Nephron progenitor cell (in vitro differentiated cells): ENCODE data around the gene NUP54.
A peak's percentile ranks its signal among the peaks of the same experiment; 100 is the strongest.

Experiments used
- DNase-seq: peaks from one replicate; pipeline ENCODE4 v3.0.0; 2021
- H3K27ac Mint-ChIP-seq: 2 replicates; pipeline ENCODE4 v1.8.0; 2021; ENCODE audit warnings: mild to moderate bottlenecking, moderate library complexity, mixed read lengths
- H3K27me3 Mint-ChIP-seq: 2 replicates; pipeline ENCODE4 v1.8.0; 2021; ENCODE audit warnings: mild to moderate bottlenecking, low read depth, mixed read lengths; ENCODE audit not compliant: poor library complexity
- H3K36me3 Mint-ChIP-seq: 2 replicates; pipeline ENCODE4 v1.8.0; 2021; ENCODE audit warnings: low read depth, mixed read lengths
- H3K4me1 Mint-ChIP-seq: 2 replicates; pipeline ENCODE4 v1.8.0; 2021; ENCODE audit warnings: mixed read lengths
- H3K4me3 Mint-ChIP-seq: 2 replicates; pipeline ENCODE4 v1.8.0; 2021; ENCODE audit warnings: mild to moderate bottlenecking, moderate library complexity, mixed read lengths
- H3K9me3 Mint-ChIP-seq: 2 replicates; pipeline ENCODE4 v1.8.0; 2021; ENCODE audit warnings: mild to moderate bottlenecking, moderate library complexity, mixed read lengths
- TF ChIP-seq, protein P1 (sequence below): fragments of 200-600 bp; sonication (generic); IDR thresholded peaks from 2 replicates; pipeline ENCODE4 v1.5.0; 2021; ENCODE audit warnings: antibody characterized with exemption

NUP54 gene

DNA sequence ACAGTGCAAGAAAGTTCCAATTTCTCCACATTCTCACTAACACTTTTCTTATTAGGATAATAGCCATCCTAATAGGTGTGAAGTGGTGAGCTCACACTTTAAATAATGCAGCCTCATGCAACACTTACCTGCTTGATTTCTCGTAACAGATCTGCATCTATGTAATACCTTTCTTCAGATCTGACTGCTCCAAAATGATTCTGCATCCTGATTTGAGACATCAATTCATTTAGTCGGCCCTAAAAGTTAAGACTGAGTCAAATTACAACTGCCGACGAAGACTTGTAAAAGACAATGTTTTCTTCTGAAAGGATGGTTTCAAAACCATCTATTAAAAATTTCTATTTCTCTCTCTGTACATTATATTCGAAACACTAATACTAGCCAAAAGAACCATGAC, 30.7 kb downstream of the NUP54 start:
- TF ChIP-seq, protein P1, sequence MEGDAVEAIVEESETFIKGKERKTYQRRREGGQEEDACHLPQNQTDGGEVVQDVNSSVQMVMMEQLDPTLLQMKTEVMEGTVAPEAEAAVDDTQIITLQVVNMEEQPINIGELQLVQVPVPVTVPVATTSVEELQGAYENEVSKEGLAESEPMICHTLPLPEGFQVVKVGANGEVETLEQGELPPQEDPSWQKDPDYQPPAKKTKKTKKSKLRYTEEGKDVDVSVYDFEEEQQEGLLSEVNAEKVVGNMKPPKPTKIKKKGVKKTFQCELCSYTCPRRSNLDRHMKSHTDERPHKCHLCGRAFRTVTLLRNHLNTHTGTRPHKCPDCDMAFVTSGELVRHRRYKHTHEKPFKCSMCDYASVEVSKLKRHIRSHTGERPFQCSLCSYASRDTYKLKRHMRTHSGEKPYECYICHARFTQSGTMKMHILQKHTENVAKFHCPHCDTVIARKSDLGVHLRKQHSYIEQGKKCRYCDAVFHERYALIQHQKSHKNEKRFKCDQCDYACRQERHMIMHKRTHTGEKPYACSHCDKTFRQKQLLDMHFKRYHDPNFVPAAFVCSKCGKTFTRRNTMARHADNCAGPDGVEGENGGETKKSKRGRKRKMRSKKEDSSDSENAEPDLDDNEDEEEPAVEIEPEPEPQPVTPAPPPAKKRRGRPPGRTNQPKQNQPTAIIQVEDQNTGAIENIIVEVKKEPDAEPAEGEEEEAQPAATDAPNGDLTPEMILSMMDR = no peak
- Mint-ChIP-seq H3K27ac (no peak overlapping the region), H3K36me3 (peaks cover 82% of the 10 kb centered on the region), H3K4me3 (no peak overlapping the region), H3K27me3 (no peaks in the 10 kb centered on the region), H3K9me3 (no peaks in the 10 kb centered on the region), H3K4me1 (no peaks in the 10 kb centered on the region)
- no peak for DNase-seq

DNA sequence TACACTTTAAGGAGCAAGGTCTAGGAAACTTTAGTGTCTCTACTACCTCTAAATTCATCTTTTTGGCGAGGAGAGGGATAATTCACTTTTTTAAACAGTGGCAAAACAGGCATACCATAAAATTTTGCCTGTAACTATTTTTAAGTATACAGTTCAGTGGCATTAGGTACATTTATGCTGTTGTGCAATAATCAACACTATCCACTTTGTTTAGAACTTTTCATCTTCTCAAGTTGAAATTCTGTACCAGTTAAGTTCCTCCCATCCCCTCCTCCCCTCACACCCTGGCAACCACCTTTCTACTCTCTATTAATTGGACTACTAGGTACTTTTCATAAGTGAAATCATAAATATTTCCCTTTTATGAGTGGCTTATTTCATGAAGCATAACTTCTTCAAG, 31.4 kb downstream of the NUP54 start:
- peaks cover 78% of the 10 kb centered on the region for H3K36me3 Mint-ChIP-seq
- DNase-seq = no peak
- H3K27ac Mint-ChIP-seq = no peak overlapping the region
- H3K4me1 Mint-ChIP-seq = no peaks in the 10 kb centered on the region
- TF ChIP-seq, protein P1 = no peak
- H3K9me3 Mint-ChIP-seq = no peaks in the 10 kb centered on the region
- H3K4me3 Mint-ChIP-seq = no peak overlapping the region
- no peaks in the 10 kb centered on the region for H3K27me3 Mint-ChIP-seq

DNA sequence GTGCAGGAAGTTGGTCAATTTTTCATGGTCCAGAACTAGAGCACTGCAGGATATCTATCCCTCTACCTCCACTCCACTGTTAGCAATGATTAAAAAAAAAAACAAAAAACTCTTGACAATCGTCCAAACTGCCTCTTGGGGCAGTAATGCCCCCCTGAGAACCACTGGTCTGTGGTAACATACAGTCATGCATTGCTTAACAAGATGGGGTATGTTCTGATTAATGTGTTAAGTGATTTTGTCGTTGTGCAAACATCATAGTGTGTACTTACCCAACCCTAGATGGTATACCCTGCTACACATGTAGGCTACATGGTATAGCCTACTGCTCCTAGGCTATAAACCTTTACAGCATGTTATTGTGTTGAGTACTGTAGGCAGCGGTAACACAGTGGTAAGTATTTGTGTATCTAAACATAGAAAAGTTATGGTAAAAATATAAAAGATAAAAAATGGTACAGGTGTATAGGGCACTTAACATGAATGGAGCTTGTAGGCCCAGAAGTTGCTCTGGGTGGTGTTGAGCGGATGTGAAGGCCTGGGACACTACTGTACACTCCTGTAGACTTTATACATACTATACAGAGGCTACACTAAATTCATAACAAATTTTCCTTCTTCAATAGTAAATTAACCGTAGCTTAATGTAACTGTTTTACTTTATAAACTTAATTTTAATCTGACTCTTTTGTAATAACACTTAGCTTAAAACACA, 39.6 kb downstream of the NUP54 start:
- DNase-seq = no peak
- H3K36me3 Mint-ChIP-seq = peaks cover 14% of the 10 kb centered on the region

DNA sequence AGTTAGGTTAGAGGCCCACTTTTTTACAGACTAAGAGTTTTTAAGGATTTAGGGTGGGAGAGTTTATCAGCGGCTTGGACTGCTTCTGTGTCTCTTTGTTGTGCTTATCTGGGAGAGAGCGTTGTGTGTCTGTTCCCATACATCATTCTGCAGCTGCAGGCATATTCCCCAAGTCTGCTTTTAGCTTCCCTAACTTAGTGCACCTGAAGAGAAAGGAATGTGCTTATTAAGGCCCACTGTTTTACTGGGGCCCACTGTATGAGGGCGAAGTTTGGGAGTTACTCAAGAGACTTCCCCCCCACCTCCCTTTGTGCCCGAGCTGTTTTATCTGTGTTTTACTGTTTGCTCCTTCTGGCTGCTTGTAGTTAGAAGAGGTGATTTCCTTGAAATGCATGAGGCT, 41.8 kb downstream of the NUP54 start:
- H3K4me1 Mint-ChIP-seq = peaks cover 18% of the 10 kb centered on the region
- TF ChIP-seq, protein P1 = no peak
- H3K9me3 Mint-ChIP-seq = no peaks in the 10 kb centered on the region
- peaks cover 4% of the 10 kb centered on the region for H3K27me3 Mint-ChIP-seq
- DNase-seq = no peak
- H3K36me3 Mint-ChIP-seq = no peaks in the 10 kb centered on the region
- peak overlapping the region; percentile 64 for H3K27ac Mint-ChIP-seq
- H3K4me3 Mint-ChIP-seq = no peak overlapping the region

More for the DNA sequence above, 39.6 kb downstream of the NUP54 start:
- TF ChIP-seq, protein P1 = no peak
- Mint-ChIP-seq H3K27me3 (peaks cover 4% of the 10 kb centered on the region), H3K27ac (no peak overlapping the region), H3K9me3 (no peaks in the 10 kb centered on the region), H3K4me3 (no peak overlapping the region), H3K4me1 (peaks cover 18% of the 10 kb centered on the region)

DNA sequence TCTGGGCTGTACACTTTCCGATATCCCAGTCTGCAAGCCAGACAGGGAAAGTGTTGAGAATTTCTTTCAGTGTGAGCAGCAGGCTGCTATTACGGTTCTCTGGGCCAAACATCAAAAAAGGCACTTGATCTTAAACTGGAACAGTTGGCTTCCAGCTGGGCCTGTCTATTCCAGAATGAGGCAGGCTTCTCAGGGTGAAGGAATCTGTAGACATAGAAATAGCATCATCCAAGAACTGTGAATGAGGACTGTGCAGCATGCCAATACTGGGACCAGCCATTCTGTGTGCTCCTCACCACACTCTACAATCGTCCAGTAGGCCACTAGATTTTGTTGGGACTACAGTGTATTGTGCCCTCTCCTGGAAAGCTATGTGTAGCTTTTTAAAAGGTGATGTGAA, 42.5 kb downstream of the NUP54 start:
- Mint-ChIP-seq H3K9me3 (no peaks in the 10 kb centered on the region), H3K27me3 (peaks cover 4% of the 10 kb centered on the region), H3K27ac (no peak overlapping the region)

More for the DNA sequence above, 42.5 kb downstream of the NUP54 start:
- no peak overlapping the region for H3K4me3 Mint-ChIP-seq
- TF ChIP-seq, protein P1 = no peak
- no peak for DNase-seq
- H3K36me3 Mint-ChIP-seq = no peaks in the 10 kb centered on the region
- peaks cover 18% of the 10 kb centered on the region for H3K4me1 Mint-ChIP-seq
